ENCODE results near the gene ID1. TPM values are rescaled to one million over a fixed set of nuclear protein-coding genes. Genes with fewer than 3 reads are reported as not detected.

The ID1 gene
- total RNA-seq, 1 donor from 2014 or later: 92.0 TPM

DNA sequence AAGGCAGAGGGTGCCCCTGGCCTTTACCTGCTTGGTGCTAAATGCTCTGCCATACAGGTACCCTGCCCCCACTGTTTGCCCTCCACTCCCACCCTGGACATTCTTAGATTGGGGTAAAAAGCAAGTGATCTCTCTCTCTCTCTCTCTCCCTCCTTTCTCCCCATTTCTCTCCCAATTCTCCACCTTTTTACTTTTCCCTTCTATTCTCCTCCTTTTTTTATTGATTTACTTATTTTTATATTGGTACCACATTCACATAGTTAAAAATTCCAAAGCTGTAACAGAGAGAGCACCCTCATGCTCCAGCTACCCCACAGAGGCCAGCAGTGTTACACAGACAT, 37.7 kb upstream of the ID1 start:
- Mint-ChIP-seq H3K9me3 (ENCODE audit: unreplicated experiment) (peaks cover 16% of the 10 kb centered on the region), H3K27me3 (ENCODE audit: unreplicated experiment) (peaks cover 20% of the 10 kb centered on the region), H3K36me3 (ENCODE audit: unreplicated experiment) (no peaks in the 10 kb centered on the region), H3K4me3 (ENCODE audit: unreplicated experiment) (no peak overlapping the region), H3K4me1 (ENCODE audit: low read depth, unreplicated experiment) (peaks cover 39% of the 10 kb centered on the region), H3K27ac (ENCODE audit: unreplicated experiment) (no peak overlapping the region)
- no peak for DNase-seq
- TF ChIP-seq, protein P1, sequence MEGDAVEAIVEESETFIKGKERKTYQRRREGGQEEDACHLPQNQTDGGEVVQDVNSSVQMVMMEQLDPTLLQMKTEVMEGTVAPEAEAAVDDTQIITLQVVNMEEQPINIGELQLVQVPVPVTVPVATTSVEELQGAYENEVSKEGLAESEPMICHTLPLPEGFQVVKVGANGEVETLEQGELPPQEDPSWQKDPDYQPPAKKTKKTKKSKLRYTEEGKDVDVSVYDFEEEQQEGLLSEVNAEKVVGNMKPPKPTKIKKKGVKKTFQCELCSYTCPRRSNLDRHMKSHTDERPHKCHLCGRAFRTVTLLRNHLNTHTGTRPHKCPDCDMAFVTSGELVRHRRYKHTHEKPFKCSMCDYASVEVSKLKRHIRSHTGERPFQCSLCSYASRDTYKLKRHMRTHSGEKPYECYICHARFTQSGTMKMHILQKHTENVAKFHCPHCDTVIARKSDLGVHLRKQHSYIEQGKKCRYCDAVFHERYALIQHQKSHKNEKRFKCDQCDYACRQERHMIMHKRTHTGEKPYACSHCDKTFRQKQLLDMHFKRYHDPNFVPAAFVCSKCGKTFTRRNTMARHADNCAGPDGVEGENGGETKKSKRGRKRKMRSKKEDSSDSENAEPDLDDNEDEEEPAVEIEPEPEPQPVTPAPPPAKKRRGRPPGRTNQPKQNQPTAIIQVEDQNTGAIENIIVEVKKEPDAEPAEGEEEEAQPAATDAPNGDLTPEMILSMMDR (IDR thresholded peaks at IDR 0.05; ENCODE audit: partially characterized antibody, unreplicated experiment): peak; percentile 9

DNA sequence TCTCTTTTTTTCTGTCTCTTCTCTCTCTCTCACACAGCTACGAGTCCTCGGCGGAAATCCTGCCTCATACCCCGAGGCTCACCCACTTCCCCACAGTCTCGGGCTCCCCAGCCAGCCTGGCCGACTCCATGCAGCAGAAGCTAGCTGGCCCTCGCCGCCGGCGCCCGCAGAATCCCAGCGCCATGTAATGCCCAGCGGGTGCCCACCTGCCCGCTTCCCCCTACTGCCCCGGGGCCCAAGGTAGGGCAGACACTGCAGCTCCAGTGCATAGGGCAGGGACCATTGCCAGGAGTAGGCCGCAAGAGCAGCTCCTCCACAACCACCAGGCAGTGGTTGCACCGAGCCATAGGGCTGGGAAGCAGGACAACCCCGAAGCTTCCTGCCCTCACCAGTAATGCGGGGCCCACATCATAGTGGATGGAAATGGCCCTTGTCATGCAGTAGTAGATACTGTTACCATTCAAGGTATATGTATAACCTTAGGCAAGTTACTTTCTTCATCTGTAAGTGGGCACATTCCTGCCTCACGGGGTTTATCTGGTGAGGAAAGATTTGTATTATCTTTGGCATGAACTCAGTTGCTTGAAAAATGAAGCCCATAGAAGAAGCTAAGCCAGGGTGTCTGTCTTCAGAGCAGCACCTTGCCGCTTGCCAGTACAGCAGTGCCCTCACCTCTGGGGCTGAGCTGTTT, 36.9 kb upstream of the ID1 start:
- peaks cover 24% of the 10 kb centered on the region for H3K27me3 Mint-ChIP-seq (ENCODE audit: unreplicated experiment)
- H3K27ac Mint-ChIP-seq (ENCODE audit: unreplicated experiment): peak overlapping the region; percentile 78
- TF ChIP-seq, protein P1 (IDR thresholded peaks at IDR 0.05; ENCODE audit: partially characterized antibody, unreplicated experiment): no peak
- DNase-seq: peak; percentile 55
- peaks cover 20% of the 10 kb centered on the region for H3K9me3 Mint-ChIP-seq (ENCODE audit: unreplicated experiment)
- H3K36me3 Mint-ChIP-seq (ENCODE audit: unreplicated experiment): no peaks in the 10 kb centered on the region
- H3K4me3 Mint-ChIP-seq (ENCODE audit: unreplicated experiment): peak overlapping the region; percentile 17
- H3K4me1 Mint-ChIP-seq (ENCODE audit: low read depth, unreplicated experiment): peaks cover 39% of the 10 kb centered on the region

DNA sequence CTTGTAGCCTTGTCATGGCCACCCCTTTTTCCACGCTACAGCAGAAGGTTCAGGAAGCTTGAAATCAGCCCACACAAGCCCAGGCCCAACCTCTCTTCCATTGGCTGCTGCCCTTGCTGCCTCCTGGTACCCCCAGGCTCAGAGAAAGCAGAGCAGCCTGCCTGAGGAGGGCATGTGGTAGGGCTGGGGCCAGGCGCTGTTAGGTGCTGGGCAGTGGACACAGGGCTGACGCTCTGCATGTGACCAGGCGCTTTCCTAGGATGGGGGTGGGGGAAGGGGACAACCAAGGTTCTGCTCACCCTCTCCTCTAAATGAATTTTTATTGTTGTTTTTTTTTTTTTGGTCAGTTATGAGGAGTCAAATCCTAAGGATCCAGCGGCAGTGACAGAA, 36.3 kb upstream of the ID1 start:
- DNase-seq: peak; percentile 67
- H3K9me3 Mint-ChIP-seq (ENCODE audit: unreplicated experiment): peaks cover 24% of the 10 kb centered on the region
- H3K27ac Mint-ChIP-seq (ENCODE audit: unreplicated experiment): peak overlapping the region; percentile 78
- H3K4me3 Mint-ChIP-seq (ENCODE audit: unreplicated experiment): peak overlapping the region; percentile 18
- TF ChIP-seq, protein P1 (IDR thresholded peaks at IDR 0.05; ENCODE audit: partially characterized antibody, unreplicated experiment): no peak
- no peaks in the 10 kb centered on the region for H3K36me3 Mint-ChIP-seq (ENCODE audit: unreplicated experiment)
- peaks cover 29% of the 10 kb centered on the region for H3K27me3 Mint-ChIP-seq (ENCODE audit: unreplicated experiment)
- peaks cover 44% of the 10 kb centered on the region for H3K4me1 Mint-ChIP-seq (ENCODE audit: low read depth, unreplicated experiment)

DNA sequence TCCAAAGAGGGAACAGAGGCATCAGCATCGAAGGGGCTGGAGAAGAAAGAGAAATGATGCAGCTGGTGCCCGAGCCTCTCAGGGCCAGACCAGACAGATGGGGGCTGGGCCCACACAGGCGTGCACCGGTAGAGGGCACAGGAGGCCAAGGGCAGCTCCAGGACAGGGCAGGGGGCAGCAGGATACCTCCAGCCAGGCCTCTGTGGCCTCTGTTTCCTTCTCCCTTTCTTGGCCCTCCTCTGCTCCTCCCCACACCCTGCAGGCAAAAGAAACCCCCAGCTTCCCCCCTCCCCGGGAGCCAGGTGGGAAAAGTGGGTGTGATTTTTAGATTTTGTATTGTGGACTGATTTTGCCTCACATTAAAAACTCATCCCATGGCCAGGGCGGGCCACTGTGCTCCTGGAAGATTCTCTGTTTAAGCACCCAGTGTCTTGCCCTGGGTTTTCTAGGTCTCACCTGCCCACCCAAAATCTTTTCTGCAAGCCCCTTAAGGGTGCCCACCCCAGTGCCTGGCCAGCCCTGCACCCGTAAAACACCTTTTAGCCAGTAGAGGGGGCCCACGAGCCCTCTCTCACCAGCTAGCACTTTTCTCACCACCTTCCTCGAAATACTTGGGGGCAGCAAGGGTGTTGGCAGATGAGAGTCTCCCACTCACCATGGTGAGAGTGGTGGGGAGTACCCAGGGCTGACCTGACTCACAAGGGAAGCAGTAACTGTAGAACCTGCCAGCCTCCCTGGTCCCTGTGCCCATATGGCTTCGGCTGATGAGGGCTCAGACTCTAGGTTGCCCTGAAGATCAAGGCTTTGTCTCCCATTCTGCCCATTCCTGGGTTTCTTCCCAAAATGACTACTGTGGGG, 35.7 kb upstream of the ID1 start:
- peak overlapping the region; percentile 78 for H3K27ac Mint-ChIP-seq (ENCODE audit: unreplicated experiment)

More for the DNA sequence above, 35.7 kb upstream of the ID1 start:
- H3K9me3 Mint-ChIP-seq (ENCODE audit: unreplicated experiment): peaks cover 26% of the 10 kb centered on the region
- peaks cover 49% of the 10 kb centered on the region for H3K4me1 Mint-ChIP-seq (ENCODE audit: low read depth, unreplicated experiment)
- TF ChIP-seq, protein P1 (IDR thresholded peaks at IDR 0.05; ENCODE audit: partially characterized antibody, unreplicated experiment): peak; percentile 99
- H3K36me3 Mint-ChIP-seq (ENCODE audit: unreplicated experiment): no peaks in the 10 kb centered on the region
- peaks cover 29% of the 10 kb centered on the region for H3K27me3 Mint-ChIP-seq (ENCODE audit: unreplicated experiment)
- DNase-seq: peak; percentile 91
- peak overlapping the region; percentile 43 for H3K4me3 Mint-ChIP-seq (ENCODE audit: unreplicated experiment)

All from glutamatergic neuron (in vitro differentiated cells).